Vagina (tissue), 2 donors: ENCODE results near the gene GNAQ. TPM values are rescaled to one million over a fixed set of nuclear protein-coding genes. Genes with fewer than 3 reads are reported as not detected.

Experiments used
- DNase-seq, 2 donors: peaks; one replicate each; pipeline ENCODE4 v3.0.0-alpha.2; 2017; ENCODE audit errors: extremely low spot score in 2 of 2
- H3K27ac ChIP-seq: fragments of 200-600 bp; sonication (generic); one replicate; pipeline ENCODE4 v1.5.1; 2019
- H3K27me3 ChIP-seq: fragments of 200-600 bp; sonication (generic); one replicate; pipeline ENCODE4 v1.5.1; 2019
- H3K36me3 ChIP-seq, 2 donors: fragments of 200-600 bp; sonication (generic); one replicate each; pipeline ENCODE4 v1.5.1; 2017 to 2019
- H3K4me1 ChIP-seq: fragments of 200-600 bp; sonication (generic); one replicate; pipeline ENCODE4 v1.5.1; 2019
- H3K4me3 ChIP-seq, 2 donors: fragments of 200-600 bp; sonication (generic); 1 replicate in 1 of 2; 2 replicates in 1 of 2; pipeline ENCODE4 v1.5.1; 2016 to 2019
- H3K9me3 ChIP-seq: fragments of 200-600 bp; sonication (generic); one replicate; pipeline ENCODE4 v1.5.1; 2019
- POLR2A ChIP-seq, 2 donors: fragments of 450-650 bp; IDR thresholded peaks; one replicate each; pipeline ENCODE4 v1.6.1; 2017; ENCODE audit warnings: antibody characterized with exemption in 2 of 2, mild to moderate bottlenecking in 2 of 2, moderate library complexity in 2 of 2
- POLR2AphosphoS5 ChIP-seq, 2 donors: sonication (generic); formaldehyde crosslinking; IDR thresholded peaks; one replicate each; pipeline ENCODE4 v1.9.0; 2017; ENCODE audit warnings: antibody characterized with exemption in 2 of 2, mild to moderate bottlenecking in 2 of 2, low read depth in 1 of 2; ENCODE audit not compliant: insufficient read depth in 1 of 2
- intact Hi-C: fragments of 100-400 bp; cut with DNase I; formaldehyde crosslinking; loops from one replicate; pipeline ENCODE4 v1.15.1; 2023
- total RNA-seq: library from RNA; depleted of rRNA; stranded (reverse); fragments of >200 nt; gene quantifications from one replicate; pipeline ENCODE4 v1.2.3, GENCODE V29; 2016
- TF ChIP-seq, protein P1 (sequence below), 3 experiments: fragments of 450-650 bp in 2 of 3; fragments of 200-600 bp in 1 of 3; sonication (generic) in 1 of 3; IDR thresholded peaks; one replicate each; pipeline ENCODE4 v1.5.1; 2017 to 2019; ENCODE audit warnings: antibody characterized with exemption in 3 of 3, mild to moderate bottlenecking in 2 of 3, moderate library complexity in 2 of 3

Gene GNAQ
- total RNA-seq, 1 donor from 2014 or later: 31.9 TPM

DNA sequence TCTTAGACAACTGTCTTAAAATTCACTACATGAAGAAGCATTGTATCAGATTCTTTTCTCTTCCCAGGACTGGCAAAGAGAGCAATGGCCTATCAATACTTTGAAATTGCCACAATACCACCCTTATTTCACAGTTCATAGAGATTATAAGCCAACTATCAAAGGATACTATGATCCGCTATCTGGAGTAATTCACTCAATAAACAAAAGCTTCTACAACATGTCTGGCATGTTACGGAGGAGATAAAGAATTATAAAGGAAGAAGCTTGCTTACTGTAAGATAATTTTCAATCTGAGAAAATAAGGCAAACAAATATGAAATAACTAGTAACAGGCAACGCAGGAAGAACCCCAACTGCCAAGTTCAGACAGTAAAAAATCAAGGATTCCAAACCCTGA, 114.8 kb downstream of the GNAQ start:
- Histone ChIP-seq H3K27ac (peak overlapping the region; percentile 27), H3K36me3 (no peaks in the 10 kb centered on the region), H3K4me1 (peaks cover 24% of the 10 kb centered on the region), H3K4me3 (no peak overlapping the region), H3K27me3 (no peaks in the 10 kb centered on the region), H3K9me3 (no peaks in the 10 kb centered on the region)
- TF ChIP-seq, protein P1, sequence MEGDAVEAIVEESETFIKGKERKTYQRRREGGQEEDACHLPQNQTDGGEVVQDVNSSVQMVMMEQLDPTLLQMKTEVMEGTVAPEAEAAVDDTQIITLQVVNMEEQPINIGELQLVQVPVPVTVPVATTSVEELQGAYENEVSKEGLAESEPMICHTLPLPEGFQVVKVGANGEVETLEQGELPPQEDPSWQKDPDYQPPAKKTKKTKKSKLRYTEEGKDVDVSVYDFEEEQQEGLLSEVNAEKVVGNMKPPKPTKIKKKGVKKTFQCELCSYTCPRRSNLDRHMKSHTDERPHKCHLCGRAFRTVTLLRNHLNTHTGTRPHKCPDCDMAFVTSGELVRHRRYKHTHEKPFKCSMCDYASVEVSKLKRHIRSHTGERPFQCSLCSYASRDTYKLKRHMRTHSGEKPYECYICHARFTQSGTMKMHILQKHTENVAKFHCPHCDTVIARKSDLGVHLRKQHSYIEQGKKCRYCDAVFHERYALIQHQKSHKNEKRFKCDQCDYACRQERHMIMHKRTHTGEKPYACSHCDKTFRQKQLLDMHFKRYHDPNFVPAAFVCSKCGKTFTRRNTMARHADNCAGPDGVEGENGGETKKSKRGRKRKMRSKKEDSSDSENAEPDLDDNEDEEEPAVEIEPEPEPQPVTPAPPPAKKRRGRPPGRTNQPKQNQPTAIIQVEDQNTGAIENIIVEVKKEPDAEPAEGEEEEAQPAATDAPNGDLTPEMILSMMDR (IDR thresholded peaks at IDR 0.05): no peak
- TF ChIP-seq POLR2AphosphoS5 (IDR thresholded peaks at IDR 0.05; ENCODE audit: insufficient read depth in 1 of 2, low read depth in 1 of 2): no peak
- TF ChIP-seq POLR2A (IDR thresholded peaks at IDR 0.05): no peak
- DNase-seq: no peak
- intact Hi-C loops: no loop called here

DNA sequence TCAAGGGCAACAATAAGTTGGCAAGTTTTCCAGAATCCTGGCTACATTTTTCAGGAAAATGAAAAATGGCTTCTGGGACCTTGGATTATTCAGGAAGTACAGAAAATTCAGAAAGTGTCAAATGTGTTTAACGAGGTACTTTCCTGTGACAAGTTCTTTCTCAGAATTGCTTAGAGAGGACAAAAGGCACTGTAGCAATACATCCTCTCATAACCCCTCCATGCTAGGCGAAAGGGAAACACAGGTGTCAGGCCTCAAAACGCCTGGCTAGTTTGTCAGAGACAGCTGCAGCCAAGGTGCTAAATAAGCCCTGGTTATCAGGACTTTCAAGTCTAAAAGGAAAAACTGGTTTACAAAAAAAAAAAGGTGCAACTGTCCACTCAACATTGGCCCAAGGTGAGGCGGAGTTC, 115.2 kb downstream of the GNAQ start:
- intact Hi-C loops: no loop called here
- H3K27me3 ChIP-seq: no peaks in the 10 kb centered on the region
- H3K27ac ChIP-seq: no peak overlapping the region
- no peaks in the 10 kb centered on the region for H3K9me3 ChIP-seq
- no peaks in the 10 kb centered on the region for H3K36me3 ChIP-seq
- no peak for DNase-seq
- H3K4me1 ChIP-seq: peaks cover 24% of the 10 kb centered on the region
- no peak overlapping the region for H3K4me3 ChIP-seq
- TF ChIP-seq, protein P1 (IDR thresholded peaks at IDR 0.05): no peak
- TF ChIP-seq POLR2AphosphoS5 (IDR thresholded peaks at IDR 0.05; ENCODE audit: insufficient read depth in 1 of 2, low read depth in 1 of 2): no peak

DNA sequence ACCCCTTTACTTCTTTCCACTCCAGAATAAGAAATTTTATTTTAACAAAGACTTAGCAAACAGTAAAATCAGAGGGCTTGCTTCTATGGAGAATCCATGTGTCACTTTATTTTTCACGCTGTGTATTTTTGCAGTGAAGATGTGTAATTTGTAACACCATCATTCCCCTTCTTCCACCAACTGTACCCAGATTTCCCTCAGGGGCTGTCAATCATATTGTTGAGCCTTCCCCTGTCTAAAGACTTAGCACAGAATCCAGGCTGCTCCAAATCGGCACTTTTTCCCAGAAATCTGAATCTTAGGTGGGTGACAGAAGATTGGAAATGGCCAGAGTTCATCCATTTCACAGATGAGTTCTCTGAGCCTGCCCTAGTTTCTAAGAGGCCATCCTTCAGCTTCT, 115.9 kb downstream of the GNAQ start:
- TF ChIP-seq, protein P1 (IDR thresholded peaks at IDR 0.05): no peak
- TF ChIP-seq POLR2AphosphoS5 (IDR thresholded peaks at IDR 0.05; ENCODE audit: insufficient read depth in 1 of 2, low read depth in 1 of 2) (no peak), POLR2A (IDR thresholded peaks at IDR 0.05) (no peak)
- Histone ChIP-seq H3K27me3 (no peaks in the 10 kb centered on the region), H3K4me1 (peaks cover 24% of the 10 kb centered on the region), H3K36me3 (no peaks in the 10 kb centered on the region), H3K27ac (no peak overlapping the region), H3K4me3 (no peak overlapping the region), H3K9me3 (no peaks in the 10 kb centered on the region)
- intact Hi-C loops: no loop called here
- no peak for DNase-seq

DNA sequence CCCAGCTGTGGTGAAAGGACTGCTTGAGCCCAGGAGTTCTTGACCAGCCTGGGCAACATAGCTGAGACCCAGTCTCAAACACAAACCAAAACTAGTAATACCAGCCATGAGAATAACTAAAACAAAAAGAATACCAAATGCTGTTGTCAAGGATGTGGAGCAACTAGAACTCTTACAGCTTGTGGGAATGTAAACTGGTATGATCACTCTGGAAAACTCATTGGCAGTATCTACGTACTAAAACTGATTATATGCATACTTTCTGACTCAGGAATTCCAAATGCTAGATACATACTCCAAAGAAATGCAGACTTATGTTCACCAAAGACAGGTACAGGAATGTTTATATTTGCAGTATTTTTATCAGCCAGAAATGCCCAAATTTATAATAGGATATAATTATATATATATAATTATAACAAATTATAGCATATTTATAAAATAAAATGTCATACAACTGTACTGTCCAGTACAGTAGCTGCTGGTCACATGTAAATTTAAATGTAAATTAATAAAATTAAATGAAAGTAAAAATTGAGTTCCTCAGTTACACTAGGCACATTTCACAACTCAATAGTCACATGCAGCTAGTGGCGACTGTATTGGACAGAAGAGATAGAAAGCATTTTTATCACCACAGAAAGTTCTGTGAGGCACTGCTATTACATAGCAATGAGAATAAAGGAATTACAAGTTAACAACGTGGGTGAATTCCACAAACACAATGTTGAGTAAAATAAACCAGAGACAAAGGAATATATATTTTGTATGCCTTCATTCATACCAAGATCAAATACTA, 118.5 kb downstream of the GNAQ start:
- Histone ChIP-seq H3K4me3 (no peak overlapping the region), H3K27me3 (no peaks in the 10 kb centered on the region), H3K27ac (no peak overlapping the region), H3K36me3 (no peaks in the 10 kb centered on the region), H3K4me1 (peaks cover 23% of the 10 kb centered on the region), H3K9me3 (no peaks in the 10 kb centered on the region)
- TF ChIP-seq, protein P1 (IDR thresholded peaks at IDR 0.05): no peak
- no peak for TF ChIP-seq POLR2AphosphoS5 (IDR thresholded peaks at IDR 0.05; ENCODE audit: insufficient read depth in 1 of 2, low read depth in 1 of 2)
- TF ChIP-seq POLR2A (IDR thresholded peaks at IDR 0.05): no peak
- no peak for DNase-seq
- intact Hi-C loops: no loop called here

DNA sequence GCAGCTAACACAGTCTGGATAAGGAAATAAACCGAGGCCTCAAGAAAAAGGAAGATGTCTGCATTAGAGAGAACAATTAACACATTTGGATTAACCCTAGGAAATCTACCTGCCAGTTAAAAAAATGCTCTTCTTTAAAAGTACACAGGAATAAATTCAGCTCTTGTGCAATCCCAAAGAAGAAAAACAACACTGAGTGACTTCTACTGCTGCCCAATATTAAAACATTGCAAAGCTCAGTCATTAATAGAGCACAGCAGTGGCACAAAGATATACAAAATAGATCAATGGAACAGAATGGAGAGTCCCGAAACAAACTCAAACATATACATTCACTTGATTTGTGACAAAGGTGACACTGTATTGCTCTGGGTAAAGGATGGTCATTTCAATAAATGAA, 119.7 kb downstream of the GNAQ start:
- no peaks in the 10 kb centered on the region for H3K36me3 ChIP-seq
- intact Hi-C loops: no loop called here
- H3K27ac ChIP-seq: no peak overlapping the region
- no peak for DNase-seq
- peaks cover 12% of the 10 kb centered on the region for H3K4me1 ChIP-seq
- no peaks in the 10 kb centered on the region for H3K9me3 ChIP-seq
- H3K27me3 ChIP-seq: no peaks in the 10 kb centered on the region
- TF ChIP-seq POLR2A (IDR thresholded peaks at IDR 0.05): no peak
- no peak for TF ChIP-seq POLR2AphosphoS5 (IDR thresholded peaks at IDR 0.05; ENCODE audit: insufficient read depth in 1 of 2, low read depth in 1 of 2)
- TF ChIP-seq, protein P1 (IDR thresholded peaks at IDR 0.05): no peak
- no peak overlapping the region for H3K4me3 ChIP-seq
